Mononuclear cell (primary cell): Measurements from ENCODE around the gene IL2RG. TPM values are rescaled to one million over a fixed set of nuclear protein-coding genes. Genes with fewer than 3 reads are reported as not detected.

ENCODE experiments used
- H3K27me3 ChIP-seq: 2 replicates; pipeline ENCODE4 v1.6.0; 2011; ENCODE audit warnings: low read length, control low read depth; ENCODE audit not compliant: insufficient read depth
- H3K4me1 ChIP-seq: 2 replicates; pipeline ENCODE4 v1.5.1; 2011; ENCODE audit warnings: mild to moderate bottlenecking, low read length, control low read depth; ENCODE audit not compliant: insufficient read depth
- H3K4me3 ChIP-seq: 2 replicates; pipeline ENCODE4 v1.5.1; 2011; ENCODE audit warnings: mild to moderate bottlenecking, low read length, moderate library complexity
- H3K9me3 ChIP-seq: 2 replicates; pipeline ENCODE4 v1.5.1; 2011; ENCODE audit warnings: low read depth, mild to moderate bottlenecking, control low read depth, low read length
- total RNA-seq: library from RNA; depleted of rRNA; stranded (reverse); fragments of >200 nt; gene quantifications from one replicate; pipeline ENCODE4 v1.2.3, GENCODE V29; 2012

IL2RG gene
- total RNA-seq, result 117 TPM

- H3K4me3 ChIP-seq, result peak within 1 kb of the TSS; percentile 78
- H3K4me1 ChIP-seq, result peaks cover 53% of the 10 kb centered on the region
- no peaks in the 10 kb centered on the region for H3K27me3 ChIP-seq
- H3K9me3 ChIP-seq, result no peaks in the 10 kb centered on the region
Measured at GRCh38 chrX:71111141-71111843, at the start of gene IL2RG. TSS of gene IL2RG (minus strand) at chrX:71111577. CDS start at chrX:71111539, 38 bp downstream.

- Histone ChIP-seq H3K4me3 (no peak overlapping the region), H3K4me1 (no peaks in the 10 kb centered on the region), H3K9me3 (no peaks in the 10 kb centered on the region), H3K27me3 (no peaks in the 10 kb centered on the region)
Measured at GRCh38 chrX:71160475-71160874, 49.1 kb upstream of the IL2RG start.

- no peaks in the 10 kb centered on the region for H3K4me1 ChIP-seq
- H3K4me3 ChIP-seq, result no peak overlapping the region
- H3K9me3 ChIP-seq, result no peaks in the 10 kb centered on the region
- no peaks in the 10 kb centered on the region for H3K27me3 ChIP-seq
Measured at GRCh38 chrX:71159335-71159734, 48.0 kb upstream of the IL2RG start.

DNA sequence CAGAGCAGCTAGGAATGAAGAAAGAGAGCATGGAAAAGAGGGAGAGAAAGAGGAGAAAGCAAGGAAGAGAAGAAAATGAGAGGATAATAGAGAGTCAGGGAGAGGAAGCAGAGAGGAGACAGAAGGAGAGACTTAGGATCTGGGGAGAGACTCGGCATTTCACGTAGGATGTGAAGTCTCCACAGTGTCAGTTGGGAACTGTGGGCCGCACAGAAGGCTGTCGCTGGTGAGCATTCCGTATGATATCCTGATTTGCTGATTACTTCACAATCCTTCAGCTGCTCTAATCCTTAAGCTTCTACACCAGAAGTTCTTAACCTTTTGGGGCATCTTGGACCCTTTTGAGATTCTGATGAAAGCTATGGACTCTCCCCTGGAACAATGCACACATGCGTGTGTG, 47.2 kb upstream of the IL2RG start:
- Histone ChIP-seq H3K4me3 (no peak overlapping the region), H3K9me3 (no peaks in the 10 kb centered on the region), H3K4me1 (no peaks in the 10 kb centered on the region), H3K27me3 (no peaks in the 10 kb centered on the region)

- Histone ChIP-seq H3K9me3 (no peaks in the 10 kb centered on the region), H3K4me3 (no peak overlapping the region), H3K27me3 (no peaks in the 10 kb centered on the region), H3K4me1 (no peaks in the 10 kb centered on the region)
Measured at GRCh38 chrX:71154641-71155040, 43.3 kb upstream of the IL2RG start.

DNA sequence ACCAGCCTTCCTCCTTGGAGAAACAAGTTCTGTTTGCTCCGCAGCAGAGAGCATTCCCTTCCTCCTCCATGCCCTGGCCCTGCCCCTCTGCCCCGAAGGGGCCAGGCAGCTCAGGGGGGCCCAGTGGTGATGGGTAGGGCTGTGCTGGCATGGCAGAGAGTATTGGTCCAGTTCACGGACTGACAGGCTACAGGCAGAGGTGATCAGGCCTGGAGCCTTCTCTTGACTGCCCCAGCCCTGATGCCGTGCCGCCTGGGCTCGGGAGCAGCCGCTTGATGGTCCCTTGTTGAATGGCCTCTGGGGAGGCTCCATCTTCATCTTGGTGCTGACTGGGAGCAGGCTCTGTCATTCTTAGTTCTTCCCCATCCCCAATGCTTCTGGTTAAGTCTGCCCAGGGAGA, 42.8 kb upstream of the IL2RG start:
- no peaks in the 10 kb centered on the region for H3K4me1 ChIP-seq
- H3K27me3 ChIP-seq, result no peaks in the 10 kb centered on the region
- H3K4me3 ChIP-seq, result no peak overlapping the region
- H3K9me3 ChIP-seq, result no peaks in the 10 kb centered on the region

- peaks cover 4% of the 10 kb centered on the region for H3K4me1 ChIP-seq
- H3K9me3 ChIP-seq, result no peaks in the 10 kb centered on the region
- H3K4me3 ChIP-seq, result no peak overlapping the region
- H3K27me3 ChIP-seq, result no peaks in the 10 kb centered on the region
Measured at GRCh38 chrX:71151366-71151765, 40.0 kb upstream of the IL2RG start.

- Histone ChIP-seq H3K4me3 (no peak overlapping the region), H3K4me1 (peaks cover 12% of the 10 kb centered on the region), H3K9me3 (no peaks in the 10 kb centered on the region), H3K27me3 (no peaks in the 10 kb centered on the region)
Measured at GRCh38 chrX:71148278-71148663, 36.9 kb upstream of the IL2RG start.

- H3K4me3 ChIP-seq, result no peak overlapping the region
- peaks cover 12% of the 10 kb centered on the region for H3K4me1 ChIP-seq
- no peaks in the 10 kb centered on the region for H3K9me3 ChIP-seq
- no peaks in the 10 kb centered on the region for H3K27me3 ChIP-seq
Measured at GRCh38 chrX:71147496-71148277, 36.3 kb upstream of the IL2RG start.

GRCh38 chrX:71144651-71145050, 33.3 kb upstream of the IL2RG start, which contains the start of gene NLGN3:
TSS of gene NLGN3 (plus strand) at chrX:71144841. CDS start at chrX:71147750, 2,909 bp downstream.
- no peak within 1 kb of the TSS for H3K4me3 ChIP-seq

GRCh38 chrX:71143508-71143907, 32.1 kb upstream of the IL2RG start:
- Histone ChIP-seq H3K27me3 (no peaks in the 10 kb centered on the region), H3K4me1 (peaks cover 12% of the 10 kb centered on the region), H3K4me3 (no peak overlapping the region), H3K9me3 (no peaks in the 10 kb centered on the region)

More at GRCh38 chrX:71144651-71145050, 33.3 kb upstream of the IL2RG start, which contains the start of gene NLGN3:
- Histone ChIP-seq H3K27me3 (no peaks in the 10 kb centered on the region), H3K4me1 (peaks cover 12% of the 10 kb centered on the region), H3K9me3 (no peaks in the 10 kb centered on the region)

- Histone ChIP-seq H3K9me3 (no peaks in the 10 kb centered on the region), H3K27me3 (no peaks in the 10 kb centered on the region), H3K4me1 (peaks cover 2% of the 10 kb centered on the region), H3K4me3 (no peak overlapping the region)
Measured at GRCh38 chrX:71140440-71140839, 29.1 kb upstream of the IL2RG start.

GRCh38 chrX:71131510-71131909, 20.1 kb upstream of the IL2RG start:
- no peaks in the 10 kb centered on the region for H3K9me3 ChIP-seq
- H3K27me3 ChIP-seq, result no peaks in the 10 kb centered on the region
- H3K4me1 ChIP-seq, result no peaks in the 10 kb centered on the region
- no peak overlapping the region for H3K4me3 ChIP-seq

- Histone ChIP-seq H3K4me1 (no peaks in the 10 kb centered on the region), H3K4me3 (no peak overlapping the region), H3K9me3 (no peaks in the 10 kb centered on the region), H3K27me3 (no peaks in the 10 kb centered on the region)
Measured at GRCh38 chrX:71128915-71129765, 17.8 kb upstream of the IL2RG start.
